ENCODE results near the gene MEGF11.

GRCh38 chr15:65964792-65965433 is 288.6 kb downstream of the MEGF11 start:
- no peak for TF ChIP-seq CTCF (conservative IDR thresholded peaks at IDR 0.05 in 1 of 2, IDR thresholded peaks at IDR 0.05 in 1 of 2; ENCODE audit: low read depth in 1 of 2, low read length in 2 of 2)
- TF ChIP-seq EZH2 (IDR thresholded peaks at IDR 0.05; ENCODE audit: low read length, missing control alignments): no peak
